Loucy (cell line): Measurements from ENCODE around the gene ARMH4.

Experiments used
- CTCF ChIP-seq: fragments of 200-600 bp; sonication (generic); conservative IDR thresholded peaks from 2 replicates; pipeline ENCODE4 v1.5.1; 2014; ENCODE audit warnings: mild to moderate bottlenecking, antibody characterized with exemption, low read length
- EZH2phosphoT487 ChIP-seq: fragments of 200-600 bp; IDR thresholded peaks from 2 replicates; pipeline ENCODE4 v1.6.1; 2018; ENCODE audit warnings: antibody characterized with exemption, mild to moderate bottlenecking, moderate library complexity, borderline replicate concordance

DNA sequence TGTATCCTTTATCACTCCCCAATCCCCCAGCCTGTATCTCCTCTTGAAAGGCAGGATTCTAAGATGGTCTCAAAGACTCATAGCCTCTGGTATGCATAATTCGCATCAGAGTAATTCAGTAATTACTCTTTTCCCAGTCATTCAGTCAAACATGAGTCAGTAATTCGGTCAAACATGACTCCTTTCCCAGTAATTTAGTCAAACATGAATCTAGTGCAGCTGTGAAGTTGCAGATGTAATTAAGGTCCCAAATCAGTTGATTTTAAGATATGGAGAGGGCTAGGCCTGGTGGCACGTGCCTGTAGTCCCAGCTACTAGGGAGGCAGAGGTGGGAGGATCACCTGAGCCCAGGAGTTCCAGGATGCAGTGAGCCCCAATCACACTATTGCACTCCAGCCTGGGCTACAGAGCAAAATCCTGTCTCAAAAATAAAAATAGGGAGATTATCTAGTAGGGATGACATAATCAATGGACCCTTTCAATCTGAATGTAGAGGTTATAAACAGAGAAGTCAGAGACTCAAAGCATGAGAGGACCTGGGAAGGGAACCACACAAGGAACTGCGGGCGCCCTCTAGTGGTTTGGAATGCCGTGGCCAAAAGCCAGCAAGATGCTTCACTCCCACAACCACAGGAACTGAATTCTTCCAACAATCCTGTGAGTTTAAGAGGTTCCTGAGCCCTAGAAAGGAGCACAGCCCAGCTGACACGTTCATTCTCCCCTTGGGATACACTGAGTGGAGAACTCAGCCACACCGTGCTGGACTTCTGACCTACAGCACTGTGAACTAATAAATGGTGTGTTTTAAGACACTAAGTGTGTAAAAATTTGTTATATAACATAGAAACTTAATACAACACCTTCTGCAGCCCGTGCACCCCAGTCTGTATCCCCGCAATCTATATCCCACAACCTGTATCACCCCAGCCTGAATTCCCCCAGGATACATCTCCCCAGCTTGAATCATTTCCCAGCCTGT is 14.3 kb upstream of the ARMH4 start:
- TF ChIP-seq CTCF (peak; percentile 93), EZH2phosphoT487 (no peak)
